Adrenal gland (tissue), 5 donors: Measurements from ENCODE around the gene DCC.

Experiments
- CTCF ChIP-seq, 6 experiments: fragments of 450-650 bp in 4 of 6; fragments of 200-600 bp in 2 of 6; sonication (generic) in 1 of 6; IDR thresholded peaks; 1 replicate in 5 of 6; 2 replicates in 1 of 6; pipeline versions ENCODE4 v1.5.1 to v1.8.0; 2016 to 2021; ENCODE audit warnings: antibody characterized with exemption in 6 of 6, mild to moderate bottlenecking in 2 of 6, moderate library complexity in 1 of 6
- POLR2A ChIP-seq, 2 donors: fragments of 450-650 bp; IDR thresholded peaks; one replicate each; pipeline ENCODE4 v1.6.1; 2017; ENCODE audit warnings: antibody characterized with exemption in 2 of 2, mild to moderate bottlenecking in 2 of 2, moderate library complexity in 1 of 2
- donor health status: DM: no; HTN: no; CAD: no.

- TF ChIP-seq CTCF (IDR thresholded peaks at IDR 0.05), result no peak
- TF ChIP-seq POLR2A (IDR thresholded peaks at IDR 0.05), result no peak
Observed at GRCh38 chr18:52313213-52313612, 26.8 kb upstream of the DCC start.
